Astrocyte of the cerebellum (primary cell): ENCODE results near the gene GRIN2A.

Experiments used
- DNase-seq: peaks from one replicate; pipeline ENCODE4 v3.0.0-alpha.2; 2011; ENCODE audit warnings: low read depth
- H3K4me3 ChIP-seq: 2 replicates; pipeline ENCODE4 v1.5.1; 2011; ENCODE audit warnings: mild to moderate bottlenecking, low read depth, low read length, moderate library complexity
- CTCF ChIP-seq: IDR thresholded peaks from 2 replicates; pipeline ENCODE4 v1.5.1; 2012; ENCODE audit warnings: low read length, low read depth, moderate library complexity, mild to moderate bottlenecking; ENCODE audit errors: missing control alignments
- in situ Hi-C: cut with HindIII; loops from 2 replicates; pipeline ENCODE4 v1.10.0; 2017; ENCODE audit warnings: low sequenced_read_pairs

GRIN2A gene

GRCh38 chr16:10224850-10225249, 42.6 kb upstream of the GRIN2A start:
- H3K4me3 ChIP-seq = no peak overlapping the region
- DNase-seq = no peak
- TF ChIP-seq CTCF = no peak
- in situ Hi-C loops = no loop called here

- no peak overlapping the region for H3K4me3 ChIP-seq
- no peak for TF ChIP-seq CTCF
- no peak for DNase-seq
- in situ Hi-C loops = no loop called here
Observed at GRCh38 chr16:10220942-10221341, 38.7 kb upstream of the GRIN2A start.

GRCh38 chr16:10219742-10220141, 37.5 kb upstream of the GRIN2A start:
- TF ChIP-seq CTCF = no peak

GRCh38 chr16:10218490-10219206, 36.4 kb upstream of the GRIN2A start:
- no peak for TF ChIP-seq CTCF
- DNase-seq = no peak
- in situ Hi-C loops = no loop called here
- H3K4me3 ChIP-seq = no peak overlapping the region

More at GRCh38 chr16:10219742-10220141, 37.5 kb upstream of the GRIN2A start:
- H3K4me3 ChIP-seq = no peak overlapping the region
- in situ Hi-C loops = no loop called here
- no peak for DNase-seq

- TF ChIP-seq CTCF = no peak
- in situ Hi-C loops = no loop called here
- no peak overlapping the region for H3K4me3 ChIP-seq
- no peak for DNase-seq
Observed at GRCh38 chr16:10213748-10214147, 31.5 kb upstream of the GRIN2A start.

- in situ Hi-C loops = no loop called here
- TF ChIP-seq CTCF = no peak
- no peak for DNase-seq
- H3K4me3 ChIP-seq = no peak overlapping the region
Observed at GRCh38 chr16:10210944-10211343, 28.7 kb upstream of the GRIN2A start.

GRCh38 chr16:10206865-10207264, 24.6 kb upstream of the GRIN2A start:
- in situ Hi-C loops = no loop called here
- no peak overlapping the region for H3K4me3 ChIP-seq
- DNase-seq = no peak
- TF ChIP-seq CTCF = no peak
